Measurements from ENCODE around the gene CHST9. TPM values are rescaled to one million over a fixed set of nuclear protein-coding genes. Genes with fewer than 3 reads are reported as not detected.

CHST9 gene
- total and polyA plus RNA-seq, 4 donors, result 0.42 to 6.4 (median 1.4) TPM

GRCh38 chr18:27110319-27110718 is 74.8 kb downstream of the CHST9 start:
- H3K9me3 ChIP-seq (ENCODE audit: control insufficient read depth in 4 of 4, low read length in 3 of 4), result no peaks in the 10 kb centered on the region
- H3K4me1 ChIP-seq (ENCODE audit: control insufficient read depth in 4 of 4, insufficient read depth in 4 of 4, low read length in 3 of 4), result no peaks in the 10 kb centered on the region
- H3K9ac ChIP-seq (ENCODE audit: low read depth in 1 of 2, low read length in 2 of 2), result no peak overlapping the region
- no peak for TF ChIP-seq HNF4A (conservative IDR thresholded peaks at IDR 0.05)
- H3K4me3 ChIP-seq (ENCODE audit: low read depth in 1 of 3, low read length in 3 of 3), result no peak overlapping the region
- WGBS, result 99% methylated on average over 1 of the region's 1 CpG
- peaks cover 0 to 3% (median 0%) of the 10 kb centered on the region in 4 donors for H3K36me3 ChIP-seq (ENCODE audit: control insufficient read depth in 4 of 4, insufficient read depth in 3 of 4, low read depth in 1 of 4, low read length in 3 of 4)
- H3K27ac ChIP-seq (ENCODE audit: low read depth in 1 of 2, low read length in 2 of 2), result no peak overlapping the region
- H3K27me3 ChIP-seq (ENCODE audit: control insufficient read depth in 4 of 4, insufficient read depth in 4 of 4, low read length in 3 of 4), result no peaks in the 10 kb centered on the region
- DNase-seq (ENCODE audit: low spot score), result no peak

- 84% methylated on average over 10 of the region's 10 CpGs for WGBS
- Histone ChIP-seq H3K27me3 (ENCODE audit: control insufficient read depth in 4 of 4, insufficient read depth in 4 of 4, low read length in 3 of 4) (no peaks in the 10 kb centered on the region), H3K27ac (ENCODE audit: low read depth in 1 of 2, low read length in 2 of 2) (no peak overlapping the region)
These were observed 75.7 kb downstream of the CHST9 start for GRCh38 chr18:27109451-27109850.

More at GRCh38 chr18:27109451-27109850, 75.7 kb downstream of the CHST9 start:
- Histone ChIP-seq H3K36me3 (ENCODE audit: control insufficient read depth in 4 of 4, insufficient read depth in 3 of 4, low read depth in 1 of 4, low read length in 3 of 4) (peaks cover 0 to 3% (median 0%) of the 10 kb centered on the region in 4 donors), H3K9ac (ENCODE audit: low read depth in 1 of 2, low read length in 2 of 2) (no peak overlapping the region), H3K9me3 (ENCODE audit: control insufficient read depth in 4 of 4, low read length in 3 of 4) (no peaks in the 10 kb centered on the region), H3K4me3 (ENCODE audit: low read depth in 1 of 3, low read length in 3 of 3) (no peak overlapping the region), H3K4me1 (ENCODE audit: control insufficient read depth in 4 of 4, insufficient read depth in 4 of 4, low read length in 3 of 4) (no peaks in the 10 kb centered on the region)
- DNase-seq (ENCODE audit: low spot score), result no peak
- TF ChIP-seq ZBTB33 (IDR thresholded peaks at IDR 0.05) (no peak), TAF1 (conservative IDR thresholded peaks at IDR 0.05) (no peak), YY1 (IDR thresholded peaks at IDR 0.05) (no peak), NR2F2 (IDR thresholded peaks at IDR 0.05) (no peak), FOXA1 (IDR thresholded peaks at IDR 0.05) (no peak), HNF4G (IDR thresholded peaks at IDR 0.05) (no peak), SP1 (IDR thresholded peaks at IDR 0.05) (no peak), CTCF (IDR thresholded peaks at IDR 0.05; ENCODE audit: low read depth, low read length, missing input control) (no peak), EGR1 (IDR thresholded peaks at IDR 0.05; ENCODE audit: low read depth in 2 of 2) (no peak), REST (IDR thresholded peaks at IDR 0.05) (no peak), HNF4A (conservative IDR thresholded peaks at IDR 0.05) (no peak), FOXA2 (IDR thresholded peaks at IDR 0.05) (no peak), JUND (IDR thresholded peaks at IDR 0.05) (no peak), RAD21 (IDR thresholded peaks at IDR 0.05) (no peak)
- TF ChIP-seq, protein P1, sequence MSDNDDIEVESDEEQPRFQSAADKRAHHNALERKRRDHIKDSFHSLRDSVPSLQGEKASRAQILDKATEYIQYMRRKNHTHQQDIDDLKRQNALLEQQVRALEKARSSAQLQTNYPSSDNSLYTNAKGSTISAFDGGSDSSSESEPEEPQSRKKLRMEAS (IDR thresholded peaks at IDR 0.05), result no peak
- TF ChIP-seq, protein P2, sequence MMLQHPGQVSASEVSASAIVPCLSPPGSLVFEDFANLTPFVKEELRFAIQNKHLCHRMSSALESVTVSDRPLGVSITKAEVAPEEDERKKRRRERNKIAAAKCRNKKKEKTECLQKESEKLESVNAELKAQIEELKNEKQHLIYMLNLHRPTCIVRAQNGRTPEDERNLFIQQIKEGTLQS (IDR thresholded peaks at IDR 0.05), result no peak

All from liver (tissue), 9 donors.